Body of pancreas (tissue), 4 donors: ENCODE results near the gene GRID1.

ENCODE experiments used
- CTCF ChIP-seq, 7 experiments: fragments of 450-650 bp in 4 of 7; fragments of 200-600 bp in 3 of 7; sonication (generic) in 3 of 7; IDR thresholded peaks; one replicate each; pipeline ENCODE4 v1.5.1; 2016 to 2019; ENCODE audit warnings: antibody characterized with exemption in 7 of 7
- POLR2A ChIP-seq, 3 donors: fragments of 450-650 bp; IDR thresholded peaks; one replicate each; pipeline ENCODE4 v1.6.1; 2016; ENCODE audit warnings: antibody characterized with exemption in 3 of 3, mild to moderate bottlenecking in 2 of 3

GRCh38 chr10:86310291-86310690, 56.3 kb downstream of the GRID1 start:
- TF ChIP-seq CTCF (IDR thresholded peaks at IDR 0.05) (no peak), POLR2A (IDR thresholded peaks at IDR 0.05) (no peak)
